Spleen (tissue), 7 donors: ENCODE data around the gene PCNP.

Source experiments
- POLR2A ChIP-seq, 3 donors: fragments of 450-650 bp; IDR thresholded peaks; one replicate each; pipeline ENCODE4 v1.5.1; 2017; ENCODE audit warnings: antibody characterized with exemption in 3 of 3, mild to moderate bottlenecking in 1 of 3
- TF ChIP-seq, protein P1 (sequence below), 11 experiments: fragments of 200-600 bp in 7 of 11; fragments of 450-650 bp in 4 of 11; sonication (generic) in 4 of 11; IDR thresholded peaks in 8 of 11; conservative IDR thresholded peaks in 3 of 11; 1 replicate in 7 of 11; 2 replicates in 4 of 11; pipeline versions ENCODE4 v1.4.0 to v1.8.0; 2016 to 2021; ENCODE audit warnings: antibody characterized with exemption in 11 of 11, inconsistent platforms in 4 of 11, mild to moderate bottlenecking in 1 of 11
- donor health status: DM: no; HTN: no; CAD: no; lungs with moderate emphysema.
- donor health status: DM: no; HTN: no; CAD: no.
- donor health status: DM: no; HTN: no; CAD: no.

DNA sequence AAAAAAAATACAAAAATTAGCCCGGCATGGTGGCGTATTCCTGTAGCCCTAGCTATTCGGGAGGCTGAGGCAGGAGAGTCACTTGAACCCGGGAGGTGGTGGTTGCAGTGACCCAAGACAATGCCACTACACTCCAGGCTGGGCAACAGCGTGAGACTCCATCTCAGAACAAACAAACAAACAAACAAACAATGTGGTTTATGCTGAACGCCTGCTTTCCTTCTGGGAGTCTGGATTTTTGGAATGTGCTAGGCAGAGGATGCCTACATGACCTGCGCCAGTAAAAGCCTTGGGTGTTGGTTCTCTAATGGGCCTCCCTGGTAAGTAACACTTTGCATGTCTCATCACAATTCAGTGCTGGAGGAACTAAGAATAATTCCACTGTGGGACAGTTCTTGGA is 43.5 kb downstream of the PCNP start:
- TF ChIP-seq, protein P1, sequence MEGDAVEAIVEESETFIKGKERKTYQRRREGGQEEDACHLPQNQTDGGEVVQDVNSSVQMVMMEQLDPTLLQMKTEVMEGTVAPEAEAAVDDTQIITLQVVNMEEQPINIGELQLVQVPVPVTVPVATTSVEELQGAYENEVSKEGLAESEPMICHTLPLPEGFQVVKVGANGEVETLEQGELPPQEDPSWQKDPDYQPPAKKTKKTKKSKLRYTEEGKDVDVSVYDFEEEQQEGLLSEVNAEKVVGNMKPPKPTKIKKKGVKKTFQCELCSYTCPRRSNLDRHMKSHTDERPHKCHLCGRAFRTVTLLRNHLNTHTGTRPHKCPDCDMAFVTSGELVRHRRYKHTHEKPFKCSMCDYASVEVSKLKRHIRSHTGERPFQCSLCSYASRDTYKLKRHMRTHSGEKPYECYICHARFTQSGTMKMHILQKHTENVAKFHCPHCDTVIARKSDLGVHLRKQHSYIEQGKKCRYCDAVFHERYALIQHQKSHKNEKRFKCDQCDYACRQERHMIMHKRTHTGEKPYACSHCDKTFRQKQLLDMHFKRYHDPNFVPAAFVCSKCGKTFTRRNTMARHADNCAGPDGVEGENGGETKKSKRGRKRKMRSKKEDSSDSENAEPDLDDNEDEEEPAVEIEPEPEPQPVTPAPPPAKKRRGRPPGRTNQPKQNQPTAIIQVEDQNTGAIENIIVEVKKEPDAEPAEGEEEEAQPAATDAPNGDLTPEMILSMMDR (IDR thresholded peaks at IDR 0.05 in 8 of 11, conservative IDR thresholded peaks at IDR 0.05 in 3 of 11) = no peak
- TF ChIP-seq POLR2A (IDR thresholded peaks at IDR 0.05) = no peak
